HG03159 (cell line): Measurements from ENCODE around the gene GULP1.

Experiments used
- ATAC-seq: cut with Tn5 transposase; IDR thresholded peaks from one replicate; pipeline ENCODE4 v1.9.1; 2021; ENCODE audit warnings: mild to moderate bottlenecking, moderate library complexity; ENCODE audit not compliant: unreplicated experiment

The GULP1 gene

DNA sequence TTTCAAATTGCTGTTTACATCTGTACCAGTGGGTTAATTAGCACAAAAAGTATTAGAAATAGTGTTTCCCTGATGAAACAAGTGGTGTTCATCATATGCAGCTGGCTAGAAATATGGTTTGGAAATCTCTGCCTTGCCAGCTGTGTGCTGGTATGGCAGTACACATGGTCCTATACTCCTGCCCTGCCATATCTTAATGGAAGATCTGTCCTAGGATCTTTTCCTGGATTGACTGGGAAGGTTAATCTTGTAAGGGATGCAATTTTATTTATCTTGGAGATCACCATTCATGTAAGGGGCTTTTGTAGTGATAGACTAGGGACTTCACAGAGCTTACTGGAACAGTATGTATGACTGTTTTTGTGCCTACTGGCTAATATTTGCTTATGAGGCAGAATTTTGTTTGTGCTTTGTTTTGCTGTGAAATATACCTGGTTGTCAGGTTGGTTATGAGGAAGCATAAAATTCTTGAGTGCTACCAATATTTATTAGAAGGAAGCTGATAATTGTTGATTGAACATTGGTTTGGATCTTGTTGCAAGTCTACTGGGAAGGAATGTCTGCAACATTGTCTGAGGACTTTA lies 73.5 kb downstream of the GULP1 start:
- no peak for ATAC-seq

DNA sequence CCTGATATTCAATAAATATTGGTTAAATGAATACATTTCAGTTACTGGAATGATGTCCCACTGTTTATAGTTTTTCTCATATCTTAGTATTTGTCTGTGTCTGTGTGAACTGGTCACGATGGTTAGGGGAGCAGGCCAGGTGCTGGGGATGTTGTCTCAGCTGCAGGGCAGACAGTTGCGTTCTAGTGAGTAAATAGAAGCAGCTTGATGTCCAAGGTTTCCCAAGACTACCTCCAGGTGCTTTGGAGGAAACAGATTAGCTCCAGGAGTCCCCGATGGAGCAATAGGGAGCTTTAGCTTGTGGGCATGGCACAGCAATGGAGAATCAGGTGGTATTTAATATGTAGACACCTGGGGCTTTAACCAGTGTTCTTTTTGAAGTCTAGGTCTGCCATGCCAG lies 75.5 kb downstream of the GULP1 start:
- ATAC-seq = no peak

DNA sequence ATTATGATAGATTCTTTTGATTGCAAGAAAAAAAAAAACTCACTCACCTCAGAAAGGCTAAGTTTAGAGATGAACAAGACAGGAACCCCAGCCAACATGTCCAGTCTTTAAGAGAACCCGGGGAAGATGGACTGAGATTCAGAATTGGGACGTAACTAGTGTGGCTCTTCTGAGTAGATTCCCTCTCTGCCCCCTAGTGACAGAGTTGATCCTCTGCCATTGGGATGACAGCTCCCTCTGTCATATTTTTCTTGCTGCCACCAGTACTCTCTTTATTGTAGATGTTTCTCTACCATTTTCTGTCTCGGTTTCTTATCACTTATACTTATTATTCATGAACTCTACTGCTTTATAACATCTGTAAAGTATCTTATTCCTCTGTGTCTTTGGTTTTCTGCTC lies 77.7 kb downstream of the GULP1 start:
- peak; percentile 91 for ATAC-seq

DNA sequence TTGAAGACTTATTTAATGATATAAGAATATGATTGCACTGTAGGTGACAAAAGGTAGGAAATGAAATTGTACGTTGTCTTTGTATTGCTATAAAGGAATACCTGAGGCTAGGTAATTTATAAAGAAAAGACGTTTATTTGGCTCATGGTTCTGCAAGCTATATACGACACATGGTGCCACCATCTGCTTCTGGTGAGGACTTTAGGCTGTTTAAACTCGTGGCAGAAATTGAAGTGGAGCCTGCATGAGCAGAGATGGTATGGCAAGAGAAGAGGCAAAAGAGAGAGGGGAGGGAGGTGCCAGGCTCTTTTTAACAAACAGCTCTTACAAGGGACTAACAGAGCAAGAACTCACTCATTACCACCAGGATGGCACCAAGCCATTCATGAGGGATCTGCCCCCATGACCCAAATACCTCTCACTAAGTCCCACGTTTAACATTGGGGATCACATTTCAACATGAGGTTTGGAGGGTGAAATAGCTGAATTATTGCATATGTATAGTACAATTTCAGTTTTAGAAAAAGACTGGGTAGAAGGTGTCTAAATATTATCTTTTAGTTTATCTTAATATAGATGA lies 86.8 kb downstream of the GULP1 start:
- ATAC-seq = no peak

DNA sequence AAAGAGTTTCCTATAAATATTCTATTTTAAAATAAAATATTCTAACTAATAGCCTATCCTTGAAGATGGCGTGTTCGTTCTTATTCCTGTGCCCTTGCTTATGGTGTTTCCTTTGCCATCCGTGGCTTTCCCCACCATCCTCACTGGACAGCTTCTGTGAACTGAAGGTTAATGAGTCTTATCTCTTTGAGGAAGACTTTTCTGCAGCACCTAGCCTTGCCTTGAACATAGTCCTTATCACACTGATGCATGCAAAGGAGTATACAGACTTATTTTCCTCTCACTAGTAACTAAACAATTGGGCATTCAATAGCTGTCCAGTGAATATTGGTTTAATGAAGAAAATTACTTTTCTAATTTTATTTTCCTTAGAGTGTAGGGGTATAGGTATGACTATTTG lies 88.1 kb downstream of the GULP1 start:
- ATAC-seq = no peak

DNA sequence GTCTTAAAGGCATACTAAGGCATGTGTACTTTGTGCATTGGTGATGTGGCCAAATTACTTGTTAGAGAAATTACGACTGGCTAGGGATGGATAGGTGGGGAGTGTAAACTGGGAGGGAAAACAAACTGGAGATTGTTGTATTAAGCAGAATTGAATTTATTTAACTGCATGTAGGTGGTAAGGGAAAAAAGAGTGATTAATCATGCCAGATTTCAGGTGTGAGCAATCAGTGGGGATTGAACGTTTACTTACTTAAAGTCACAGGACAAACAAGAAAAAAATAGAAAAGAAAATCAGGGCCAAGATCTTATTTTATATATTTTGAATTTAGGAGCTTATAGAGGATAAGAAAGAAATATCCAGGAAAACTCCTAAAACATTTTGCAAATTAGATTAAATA lies 88.6 kb downstream of the GULP1 start:
- no peak for ATAC-seq

DNA sequence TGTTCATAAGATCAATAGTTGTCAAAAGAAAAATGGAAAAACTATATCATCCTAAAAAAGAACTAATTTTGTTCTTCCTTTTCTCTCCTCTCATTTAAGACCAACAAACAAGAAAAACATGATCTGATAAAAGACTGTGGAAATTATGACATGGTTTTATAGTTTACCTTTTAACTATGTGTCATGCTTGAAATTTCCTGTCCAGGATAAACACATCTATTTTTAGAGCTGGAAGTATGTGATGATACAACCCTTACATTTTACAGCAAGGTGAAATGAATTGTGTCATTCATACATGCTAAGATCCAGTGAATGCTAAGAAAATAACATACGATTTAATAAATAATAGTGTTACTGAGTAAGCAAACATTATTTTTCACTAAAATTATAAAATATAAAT lies 89.9 kb downstream of the GULP1 start:
- no peak for ATAC-seq

DNA sequence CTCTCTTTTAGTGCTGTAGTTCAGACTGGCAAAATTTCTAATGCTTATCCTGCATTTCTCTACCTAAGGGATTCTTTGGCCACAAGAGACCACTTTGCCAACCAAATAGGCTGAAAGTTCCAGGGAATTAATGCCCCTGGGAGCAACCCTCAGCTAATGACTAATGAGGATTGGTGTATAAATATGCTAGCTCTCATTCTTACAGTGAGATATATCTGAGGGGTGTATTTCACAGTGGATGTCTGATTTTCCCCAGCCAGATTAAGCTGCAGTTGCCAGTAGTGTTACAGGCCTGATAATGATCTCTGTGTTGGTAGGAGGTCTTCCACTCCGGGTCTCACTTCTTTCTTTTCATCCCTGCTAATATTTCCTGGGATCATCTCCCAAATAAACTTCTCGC lies 90.4 kb downstream of the GULP1 start:
- no peak for ATAC-seq

DNA sequence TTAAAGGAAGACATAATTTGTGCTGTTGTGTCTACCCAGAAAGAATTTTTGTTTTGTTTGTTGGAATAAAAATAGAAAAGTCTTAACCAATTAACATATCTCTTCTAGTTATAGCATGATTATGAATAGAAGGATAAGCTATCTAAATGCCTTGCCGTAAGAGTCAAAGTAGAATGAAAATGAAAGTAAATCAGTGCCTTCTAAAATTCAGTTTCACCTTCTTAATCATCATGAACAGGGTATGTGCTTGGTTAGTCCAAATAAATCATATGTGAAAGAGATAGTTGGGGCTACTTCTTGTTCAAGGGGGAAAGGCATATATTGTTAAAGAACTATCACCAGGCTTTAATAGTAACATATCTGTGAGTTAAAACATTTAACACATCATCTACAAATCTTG lies 91.5 kb downstream of the GULP1 start:
- no peak for ATAC-seq

DNA sequence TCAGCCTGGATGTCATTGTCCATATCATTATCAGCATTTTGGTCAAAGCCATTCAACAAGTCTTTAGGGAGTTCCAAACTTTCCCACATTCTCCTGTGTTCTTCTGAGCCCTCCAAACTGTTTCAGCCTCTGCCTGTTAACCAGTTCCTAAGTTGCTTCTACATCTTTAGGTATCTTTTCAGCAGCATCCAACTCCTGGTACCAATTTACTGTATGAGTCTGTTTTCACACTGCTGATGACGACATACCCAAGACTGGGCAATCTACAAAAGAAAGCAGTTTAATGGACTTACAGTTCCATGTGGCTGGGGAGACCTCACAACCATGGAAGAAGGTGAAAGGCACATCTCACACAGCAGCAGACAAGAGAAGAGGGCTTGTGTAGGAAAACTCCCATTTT lies 94.2 kb downstream of the GULP1 start:
- no peak for ATAC-seq

DNA sequence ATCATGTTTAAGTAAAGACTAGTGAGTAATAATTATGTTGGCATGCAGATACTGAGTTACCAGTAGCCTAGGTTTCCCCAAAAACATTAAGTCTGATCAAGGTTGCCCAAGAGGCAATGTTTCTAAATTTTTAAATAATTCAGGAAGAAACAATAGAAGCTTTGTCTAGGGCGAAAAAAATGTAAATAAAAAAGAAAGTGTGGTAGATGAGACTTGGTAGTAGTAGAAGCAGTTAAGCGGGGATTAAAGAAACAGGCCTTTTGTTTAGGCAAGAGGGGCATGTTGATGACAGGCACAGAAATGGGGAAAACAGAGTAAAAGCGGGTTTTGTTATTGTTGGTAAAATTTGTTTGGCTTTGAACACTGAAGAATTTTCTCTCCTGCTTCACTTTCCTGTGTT lies 97.2 kb downstream of the GULP1 start:
- no peak for ATAC-seq

DNA sequence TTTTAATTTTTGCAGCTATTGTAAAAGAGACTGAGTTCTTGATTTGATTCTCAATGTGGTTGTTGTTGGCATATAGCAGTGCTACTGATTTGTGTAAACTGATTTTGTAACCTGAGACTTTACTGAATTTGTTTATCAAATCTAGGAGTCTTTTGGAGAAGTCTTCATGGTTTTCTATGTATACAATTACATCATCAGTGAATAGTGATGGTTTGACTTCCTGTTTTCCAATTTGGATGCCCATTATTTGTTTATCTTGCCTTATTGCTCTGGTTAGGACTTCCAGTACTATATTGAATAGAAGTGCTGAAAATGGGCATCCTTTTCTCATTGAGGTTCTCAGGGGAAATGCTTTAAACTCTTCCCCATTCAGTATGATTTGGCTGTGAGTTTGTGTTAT lies 99.7 kb downstream of the GULP1 start:
- ATAC-seq = no peak

DNA sequence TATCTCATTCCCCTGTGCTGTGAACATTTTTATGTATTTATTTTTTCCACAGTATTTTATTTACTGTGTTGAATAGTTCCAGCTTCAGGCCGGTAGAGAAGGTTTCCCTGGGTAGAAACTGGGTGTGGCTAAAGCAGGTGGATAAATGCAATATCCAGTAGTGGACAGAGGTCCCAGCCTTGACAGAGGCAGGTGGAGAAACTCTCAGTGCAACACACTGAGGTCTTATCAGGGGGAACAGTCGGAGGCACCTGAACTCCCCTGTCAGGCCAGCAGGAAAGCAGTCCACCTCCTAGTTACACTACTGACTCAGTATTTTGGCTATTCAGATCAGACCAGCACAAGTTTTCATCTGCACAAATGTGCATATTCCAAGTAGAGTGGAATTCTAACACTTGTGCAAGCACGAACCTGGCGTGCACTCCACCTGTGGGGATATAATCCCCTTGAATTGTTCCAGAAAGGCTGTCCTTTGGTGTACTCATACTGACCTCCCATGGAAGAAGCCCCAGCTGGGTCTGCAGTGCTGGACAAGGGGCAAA lies 103.3 kb downstream of the GULP1 start:
- ATAC-seq = no peak

DNA sequence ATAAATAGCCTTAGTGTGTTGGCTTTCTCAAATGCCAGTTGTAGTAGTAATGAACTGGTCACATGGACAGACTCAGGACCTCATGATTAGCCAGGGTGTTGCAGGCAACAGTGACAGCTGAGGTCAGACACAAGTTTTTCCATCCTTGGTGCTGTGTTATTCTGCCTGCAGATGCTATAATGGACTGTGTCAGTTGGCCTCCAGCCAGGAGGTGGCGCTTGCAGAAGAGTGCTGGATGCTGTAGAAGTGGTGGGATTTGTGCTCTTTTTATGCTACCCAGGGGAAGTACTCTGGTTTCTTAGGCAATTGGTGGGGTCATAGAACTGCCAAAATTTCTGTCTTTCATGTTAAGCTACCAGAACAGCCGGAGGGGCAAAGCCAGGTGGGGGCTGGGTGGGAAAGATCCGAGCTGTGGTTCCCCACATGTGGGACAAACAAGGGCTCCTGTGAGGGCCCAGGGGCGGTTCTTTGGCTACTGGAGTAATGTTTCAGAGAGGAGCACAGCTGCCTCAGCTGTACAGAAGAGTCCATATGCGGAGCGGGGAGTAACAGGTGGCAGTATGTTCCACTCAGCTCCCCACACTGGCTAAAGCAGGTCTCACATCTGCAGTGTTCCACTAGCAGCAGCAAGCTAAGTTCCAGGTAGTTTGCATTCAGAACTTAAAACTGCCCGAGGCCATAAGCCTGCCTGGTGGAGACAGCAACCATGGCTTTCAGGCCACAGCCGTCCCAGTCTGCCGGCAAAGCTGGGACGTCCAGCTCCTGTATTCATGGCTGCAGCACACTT lies 104.4 kb downstream of the GULP1 start:
- no peak for ATAC-seq

DNA sequence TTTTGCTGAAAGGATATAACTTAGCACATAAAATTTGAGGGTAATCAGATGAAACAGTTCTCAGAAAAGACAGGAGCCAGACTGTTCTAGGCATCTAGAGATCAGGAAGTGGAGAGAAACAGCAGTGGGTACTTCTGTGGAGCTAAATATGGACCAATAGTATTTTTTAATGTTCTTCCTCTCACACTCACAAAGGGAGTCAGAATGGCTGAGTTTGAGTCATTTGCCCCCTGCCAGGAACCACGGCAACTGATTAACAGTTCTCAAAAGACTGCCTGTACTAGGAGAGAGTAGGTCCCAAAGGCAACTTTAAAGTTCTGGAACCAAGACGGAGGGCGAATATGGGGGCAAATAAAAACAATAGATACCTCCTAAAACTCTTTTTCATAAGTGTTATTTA lies 107.5 kb downstream of the GULP1 start:
- no peak for ATAC-seq

DNA sequence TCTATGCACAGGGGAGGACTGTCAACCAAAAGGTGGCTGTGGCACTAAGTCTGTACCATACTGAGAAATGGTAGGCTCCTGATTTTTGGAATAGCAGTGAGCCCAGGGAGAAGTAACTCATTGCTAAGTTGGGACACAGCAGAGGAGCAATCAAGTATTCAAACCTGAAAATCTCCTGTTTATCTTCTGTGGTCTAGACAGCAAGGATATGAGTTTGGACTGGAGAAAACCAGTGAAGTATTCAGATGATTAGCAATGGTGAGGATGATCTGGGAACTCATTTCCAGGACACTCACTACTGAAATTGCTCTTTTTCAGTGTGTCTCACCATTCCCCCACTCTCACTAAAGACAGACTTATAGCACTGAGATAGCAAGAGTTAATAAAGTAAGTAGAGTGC lies 112.0 kb downstream of the GULP1 start:
- no peak for ATAC-seq

DNA sequence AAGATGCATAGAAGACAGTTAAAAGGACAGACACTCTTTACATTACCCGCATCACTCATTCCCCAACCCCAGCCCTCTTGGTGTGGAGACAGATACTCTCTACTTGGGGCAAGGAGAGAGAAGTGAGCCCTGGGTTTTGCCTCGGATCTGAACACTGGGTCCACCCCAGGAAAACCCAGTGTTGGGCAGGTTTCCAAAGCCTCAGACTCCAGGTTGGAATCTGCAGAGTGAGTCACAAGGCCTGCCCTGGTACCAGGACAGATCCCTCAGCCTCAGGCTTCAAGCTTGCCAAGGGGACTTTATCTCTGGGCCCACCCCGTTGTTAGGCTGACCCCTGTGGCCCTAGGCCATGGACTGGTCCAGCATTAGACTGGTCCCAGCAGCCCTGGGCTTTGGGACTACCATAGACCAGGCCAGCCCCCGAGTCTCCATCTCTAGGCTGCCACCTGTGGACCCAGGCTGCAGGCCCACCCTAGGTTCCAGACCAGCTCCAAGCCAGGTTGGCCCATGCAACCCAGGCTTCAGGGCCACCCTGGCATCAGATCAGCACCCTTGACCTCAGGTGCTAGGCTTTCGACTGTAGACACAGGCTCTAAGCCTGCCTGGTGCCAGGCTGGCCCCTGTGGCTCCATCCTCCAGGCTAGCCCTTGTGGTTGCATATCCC lies 112.8 kb downstream of the GULP1 start:
- ATAC-seq = no peak

DNA sequence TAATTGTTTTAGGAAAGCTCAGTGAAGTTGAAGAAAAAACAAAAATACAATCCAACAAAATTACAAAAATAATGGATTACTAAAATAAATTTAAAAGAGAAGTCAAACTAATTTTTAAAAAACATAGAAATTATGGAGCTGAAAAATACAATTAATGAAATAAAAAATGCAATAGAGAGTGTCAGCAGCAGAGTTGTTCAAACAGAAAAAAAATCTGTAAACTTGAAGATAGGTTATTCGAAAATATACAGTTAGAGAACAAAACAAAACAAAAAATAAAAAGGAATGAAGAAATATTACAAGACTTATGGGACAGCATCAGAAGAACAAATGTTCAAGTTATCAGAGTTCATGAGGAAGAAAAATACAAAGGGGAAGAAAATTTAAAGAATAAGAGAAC lies 114.7 kb downstream of the GULP1 start:
- no peak for ATAC-seq

DNA sequence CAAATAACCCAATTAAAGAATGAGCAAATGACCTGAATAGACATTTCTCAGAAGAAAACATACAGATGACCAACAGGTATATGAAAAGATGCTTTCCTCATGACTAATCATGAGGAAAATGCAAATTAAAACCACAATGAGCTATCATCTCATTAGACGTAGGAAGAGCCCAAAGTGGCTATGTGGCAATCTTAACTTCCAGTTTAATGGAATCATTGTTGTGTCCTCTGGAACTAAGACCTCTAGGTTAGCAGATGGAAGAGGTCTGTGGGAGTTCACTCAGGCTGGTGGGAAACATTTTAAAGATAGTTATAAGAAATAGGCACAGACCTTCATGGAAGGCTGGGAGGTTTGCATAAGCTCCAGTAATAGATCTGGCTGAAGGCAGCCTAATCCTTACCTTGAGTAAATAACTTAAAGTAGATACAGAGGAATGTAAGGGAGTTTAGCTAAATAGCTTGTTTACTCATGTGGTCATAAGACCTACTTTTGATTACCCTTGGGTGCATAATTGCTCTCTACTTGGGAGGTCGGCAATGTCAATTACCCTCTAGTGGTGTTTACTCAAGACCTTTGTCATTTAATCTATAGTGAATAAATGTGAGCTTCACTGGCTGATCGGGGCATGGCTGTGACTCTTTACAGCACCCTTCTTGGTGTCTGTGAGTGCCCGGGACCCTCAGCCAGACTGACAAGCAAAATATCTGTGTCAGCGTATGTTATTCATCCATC lies 119.0 kb downstream of the GULP1 start:
- no peak for ATAC-seq

DNA sequence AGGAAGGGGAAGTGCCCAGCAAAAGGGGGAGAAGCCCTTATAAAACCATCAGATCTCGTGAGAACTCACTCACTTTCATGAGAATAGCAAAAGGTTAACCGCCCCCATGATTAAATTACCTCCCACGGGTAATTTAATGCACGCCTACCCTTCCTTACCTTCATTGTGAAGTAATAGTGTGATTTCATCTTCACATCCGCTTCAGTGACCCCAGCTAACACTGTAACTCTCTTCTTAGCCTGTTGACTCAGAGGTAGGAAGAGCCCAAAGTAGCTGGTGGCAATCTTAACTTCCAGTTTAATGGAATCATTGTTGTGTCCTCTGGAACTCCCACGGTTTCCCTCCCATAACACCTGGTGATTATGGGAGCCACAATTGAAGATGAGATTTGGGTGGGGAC lies 120.5 kb downstream of the GULP1 start:
- ATAC-seq = no peak

DNA sequence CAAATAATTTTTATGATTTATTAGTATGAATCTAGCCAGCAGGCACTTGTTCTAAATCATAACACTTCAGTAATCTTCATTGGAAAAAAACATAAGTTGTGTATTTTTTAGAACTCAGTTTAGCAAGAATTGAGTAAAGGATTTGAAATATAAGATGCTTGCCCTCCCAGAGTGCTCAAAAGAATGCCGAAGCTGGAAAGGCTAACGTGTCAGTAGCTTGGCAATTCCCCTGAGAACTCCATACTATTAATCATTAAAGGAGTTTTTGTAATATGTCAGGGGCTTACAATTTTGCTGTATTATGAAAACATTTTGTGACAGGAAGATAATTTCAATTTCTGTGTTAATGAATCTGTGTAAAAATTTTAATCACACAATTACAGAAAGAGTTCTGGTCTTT lies 122.7 kb downstream of the GULP1 start:
- no peak for ATAC-seq
